IMR-90 (cell line): ENCODE results near the gene GYG2. TPM values are rescaled to one million over a fixed set of nuclear protein-coding genes. Genes with fewer than 3 reads are reported as not detected.

Experiments
- ATAC-seq: fragments of 200-7000 bp; cut with Tn5 transposase; 2 replicates; pipeline ENCODE4 v1.9.1; 2020; ENCODE audit warnings: low read depth, mild to moderate bottlenecking, moderate library complexity
- BruUV-seq: library from RNA; stranded (reverse); fragments of 400-500 nt; replicated peaks from 2 replicates; lab custom pipeline; 2021; lab: Mats Ljungman, UMichigan
- CTCF ChIA-PET: fragments of 300-600 bp; formaldehyde crosslinking; extraction: SDS; loops from one replicate; lab custom pipeline; 2021; ENCODE audit warnings: antibody characterized with exemption; lab: Yijun Ruan, JAX
- POLR2A ChIA-PET: fragments of 300-600 bp; sonication (Branson Sonifier 250); formaldehyde crosslinking; loops from one replicate; lab custom pipeline; 2022; ENCODE audit warnings: antibody characterized with exemption; ENCODE audit not compliant: unreplicated experiment; lab: Charles Lee
- DNase-seq: peaks from one replicate; pipeline ENCODE4 v3.0.0; 2013
- H2AFZ ChIP-seq: replicated peaks from 2 replicates; pipeline ENCODE3; 2013; ENCODE audit warnings: low read length, mild to moderate bottlenecking; ENCODE audit not compliant: poor library complexity
- H2AK5ac ChIP-seq: 2 replicates; pipeline ENCODE4 v1.6.1; 2013; ENCODE audit warnings: low read depth, low read length, inconsistent platforms
- H2AK9ac ChIP-seq: replicated peaks from 2 replicates; pipeline ENCODE3; 2013; ENCODE audit warnings: mild to moderate bottlenecking, low read depth, low read length, moderate library complexity; ENCODE audit not compliant: poor library complexity
- H2BK120ac ChIP-seq: 2 replicates; pipeline ENCODE4 v1.6.1; 2013; ENCODE audit warnings: low read depth, low read length, inconsistent platforms
- H2BK15ac ChIP-seq: 3 replicates; pipeline ENCODE4 v1.6.1; 2013; ENCODE audit warnings: low read depth, low read length, inconsistent platforms
- H2BK20ac ChIP-seq: 2 replicates; pipeline ENCODE4 v1.6.1; 2013; ENCODE audit warnings: low read depth, mild to moderate bottlenecking, inconsistent platforms, low read length, moderate library complexity
- H2BK5ac ChIP-seq: 2 replicates; pipeline ENCODE4 v1.6.1; 2013; ENCODE audit warnings: mild to moderate bottlenecking, low read depth, low read length, inconsistent platforms; ENCODE audit not compliant: poor library complexity, severe bottlenecking
- H3K14ac ChIP-seq: replicated peaks from 2 replicates; pipeline ENCODE4 v1.6.1; 2013; ENCODE audit warnings: low read depth, low read length, inconsistent platforms
- H3K18ac ChIP-seq: 2 replicates; pipeline ENCODE4 v1.6.1; 2013; ENCODE audit warnings: low read depth, low read length, control low read depth
- H3K23ac ChIP-seq: 2 replicates; pipeline ENCODE4 v1.6.1; 2013; ENCODE audit warnings: low read depth, low read length, inconsistent platforms
- H3K27ac ChIP-seq: 2 replicates; pipeline ENCODE4 v1.5.1; 2013; ENCODE audit warnings: mild to moderate bottlenecking, control low read depth, low read length; ENCODE audit not compliant: insufficient read depth
- H3K27me3 ChIP-seq: 2 replicates; pipeline ENCODE4 v1.6.1; 2013; ENCODE audit warnings: low read length; ENCODE audit not compliant: control insufficient read depth, insufficient read depth
- H3K36me3 ChIP-seq: 2 replicates; pipeline ENCODE4 v1.6.1; 2013; ENCODE audit warnings: low read length, mixed read lengths; ENCODE audit not compliant: control insufficient read depth, insufficient read depth
- H3K4ac ChIP-seq: 2 replicates; pipeline ENCODE4 v1.6.1; 2013; ENCODE audit warnings: low read depth, low read length, inconsistent platforms
- H3K4me1 ChIP-seq: 2 replicates; pipeline ENCODE4 v1.6.1; 2013; ENCODE audit warnings: low read length, mixed read lengths; ENCODE audit not compliant: control insufficient read depth, insufficient read depth
- H3K4me2 ChIP-seq: 2 replicates; pipeline ENCODE4 v1.6.1; 2013; ENCODE audit warnings: low read depth, mild to moderate bottlenecking, control low read depth, low read length, moderate library complexity
- H3K4me3 ChIP-seq: 2 replicates; pipeline ENCODE4 v1.5.1; 2013; ENCODE audit warnings: low read depth, mild to moderate bottlenecking, control low read depth, low read length, moderate library complexity; ENCODE audit not compliant: insufficient read depth
- H3K56ac ChIP-seq: 2 replicates; pipeline ENCODE4 v1.6.1; 2013; ENCODE audit warnings: low read length, inconsistent platforms; ENCODE audit not compliant: insufficient read depth; ENCODE audit errors: extremely low read depth
- H3K79me1 ChIP-seq, 2 experiments: 2 replicates each; pipeline ENCODE4 v1.6.1; 2013; ENCODE audit warnings: low read length in 2 of 2, inconsistent platforms in 1 of 2, low read depth in 1 of 2
- H3K9ac ChIP-seq: 2 replicates; pipeline ENCODE4 v1.6.1; 2013; ENCODE audit warnings: low read depth, low read length, control low read depth
- H3K9me1 ChIP-seq: 2 replicates; pipeline ENCODE4 v1.6.1; 2013; ENCODE audit warnings: low read length, inconsistent platforms; ENCODE audit not compliant: insufficient read depth
- H3K9me3 ChIP-seq: 2 replicates; pipeline ENCODE4 v1.6.1; 2013; ENCODE audit warnings: low read length; ENCODE audit not compliant: control insufficient read depth, insufficient read depth
- H4K20me1 ChIP-seq: 2 replicates; pipeline ENCODE4 v1.6.1; 2013; ENCODE audit warnings: low read length, inconsistent platforms; ENCODE audit not compliant: insufficient read depth
- H4K5ac ChIP-seq: 2 replicates; pipeline ENCODE4 v1.6.1; 2013; ENCODE audit warnings: mild to moderate bottlenecking, low read depth, low read length, control low read depth
- H4K8ac ChIP-seq, 2 experiments: 2 replicates each; pipeline ENCODE4 v1.6.1; 2013; ENCODE audit warnings: low read depth in 2 of 2, low read length in 2 of 2, control low read depth in 1 of 2, inconsistent platforms in 1 of 2
- H4K91ac ChIP-seq: 2 replicates; pipeline ENCODE4 v1.6.1; 2013; ENCODE audit warnings: low read depth, low read length, inconsistent platforms; ENCODE audit not compliant: insufficient read depth
- MXI1 ChIP-seq: IDR thresholded peaks from 2 replicates; pipeline ENCODE4 v1.6.1; 2012; ENCODE audit warnings: low read depth, mild to moderate bottlenecking, low read length, moderate library complexity, borderline replicate concordance
- POLR2A ChIP-seq: IDR thresholded peaks from 2 replicates; pipeline ENCODE4 v1.6.1; 2012; ENCODE audit warnings: mild to moderate bottlenecking, low read depth, low read length
- RAD21 ChIP-seq: IDR thresholded peaks from 2 replicates; pipeline ENCODE4 v1.6.1; 2012; ENCODE audit warnings: low read length, improper control_type of control experiment
- RCOR1 ChIP-seq: IDR thresholded peaks from 2 replicates; pipeline ENCODE4 v1.6.1; 2012; ENCODE audit warnings: mild to moderate bottlenecking, low read length, improper control_type of control experiment; ENCODE audit not compliant: insufficient replicate concordance
- USF2 ChIP-seq: fragments of 150-350 bp; IDR thresholded peaks from 2 replicates; pipeline ENCODE4 v1.6.1; 2017; ENCODE audit warnings: mild to moderate bottlenecking, antibody characterized with exemption, low read length, low read depth
- WGBS, 2 experiments: methylation state at CpG; one replicate each; pipeline versions ENCODE4 v1.1.5 to v1.1.7; 2013; ENCODE audit warnings: missing lambda C conversion rate in 2 of 2; ENCODE audit not compliant: insufficient read length in 1 of 2; ENCODE audit errors: extremely low coverage in 2 of 2; 5-methylcytosine and 5-hydroxymethylcytosine counted together
- dilution Hi-C: fragments of 300-500 bp; cut with HindIII; formaldehyde crosslinking; loops from one replicate; pipeline ENCODE4 v1.14.3; 2018; ENCODE audit warnings: low sequenced_read_pairs; ENCODE audit not compliant: unreplicated experiment
- in situ Hi-C: fragments of 300-500 bp; cut with MboI; formaldehyde crosslinking; loops from 3 replicates; pipeline ENCODE4 v1.14.3; 2019; ENCODE audit warnings: low sequenced_read_pairs, inconsistent platforms, mixed read lengths
- intact Hi-C: fragments of 100-400 bp; cut with micrococcal nuclease; formaldehyde crosslinking; loops from 2 replicates; pipeline ENCODE4 v1.10.0; 2022
- polyA plus RNA-seq, 3 experiments: library from polyadenylated mRNA; depleted of rRNA; stranded (reverse); fragments of >200 nt; gene quantifications; 2 replicates each; pipeline ENCODE4 v1.2.3, GENCODE V29; 2012; ENCODE audit warnings: low replicate concordance in 1 of 3
- total RNA-seq: library from RNA; depleted of rRNA; stranded (reverse); fragments of >200 nt; gene quantifications from 2 replicates; pipeline ENCODE4 v1.2.3, GENCODE V29; 2012

GYG2 gene
- total and polyA plus RNA-seq, 2 of the 4 experiments (the other 2 are of a cell fraction) = 9.6 to 13.1 TPM

GRCh38 chrX:2928583-2929434 lies 100.1 kb downstream of the GYG2 start, which contains the start of gene ARSD:
ARSD (minus strand) TSS chrX:2929339; CDS start chrX:2929275, 64 bp downstream.
- Histone ChIP-seq H3K4ac (peak within 1 kb of the TSS; percentile 84), H3K18ac (peak within 1 kb of the TSS; percentile 67; the same call in 1 of the 2 replicates), H3K27ac (peak within 1 kb of the TSS; percentile 100), H4K20me1 (no peaks in the 10 kb centered on the region), H2BK20ac (no peak within 1 kb of the TSS), H2AK9ac (peak within 1 kb of the TSS; percentile 90), H3K9me1 (no peaks in the 10 kb centered on the region), H3K56ac (peak within 1 kb of the TSS; percentile 30), H2BK15ac (no peak within 1 kb of the TSS), H3K23ac (0 out of 2 replicates have a peak within 1 kb of the TSS, but pooled peaks have one; percentile 49), H2AFZ (peak within 1 kb of the TSS; percentile 92), H4K8ac (peak within 1 kb of the TSS; percentile 92), H2BK120ac (peak within 1 kb of the TSS; percentile 48), H3K9ac (peak within 1 kb of the TSS; percentile 98), H3K9me3 (peaks cover 9% of the 10 kb centered on the region; the same call in 1 of the 2 replicates), H3K36me3 (no peaks in the 10 kb centered on the region), H2AK5ac (peak within 1 kb of the TSS; percentile 78), H3K14ac (peak within 1 kb of the TSS; percentile 76; the same call in 1 of the 2 replicates), H3K4me1 (no peaks in the 10 kb centered on the region), H3K4me3 (peak within 1 kb of the TSS; percentile 77), H2BK5ac (peak within 1 kb of the TSS; percentile 87), H4K91ac (peak within 1 kb of the TSS; percentile 63), H4K5ac (peak within 1 kb of the TSS; percentile 88), H3K79me1 (no peaks in the 10 kb centered on the region), H3K27me3 (no peaks in the 10 kb centered on the region), H3K4me2 (peak within 1 kb of the TSS; percentile 81)
- ChIA-PET CTCF (interaction anchor here (1.0 kb wide), 1 partner anchor 14 kb away, joined by 3 read pairs; no protein-coding TSS in a partner anchor), POLR2A (interaction anchor here (0.9 kb wide), 1 partner anchor 35 kb away, joined by 4 read pairs; a partner anchor contains a TSS)
- dilution Hi-C loops = no loop called here
- peak; percentile 86 for DNase-seq
- peak; percentile 97 for ATAC-seq
- in situ Hi-C loops = no loop called here
- no peak for TF ChIP-seq RAD21
- no peak for TF ChIP-seq RCOR1
- no peak for TF ChIP-seq USF2
- TF ChIP-seq POLR2A = peak; percentile 86
- TF ChIP-seq MXI1 = no peak
- 2% methylated on average over 27 of the region's 84 CpGs; no CpG with 5 or more reads in 1 of the 2 experiments for WGBS, 2 experiments
- intact Hi-C loops = no loop called here
- no TSS peak for BruUV-seq
